ENCODE measurements around the gene CIAO2A. TPM values are rescaled to one million over a fixed set of nuclear protein-coding genes. Genes with fewer than 3 reads are reported as not detected.

CIAO2A gene
- total RNA-seq, 4 donors from 2014 or later: 22.9 to 46.9 (median 32.7) TPM

DNA sequence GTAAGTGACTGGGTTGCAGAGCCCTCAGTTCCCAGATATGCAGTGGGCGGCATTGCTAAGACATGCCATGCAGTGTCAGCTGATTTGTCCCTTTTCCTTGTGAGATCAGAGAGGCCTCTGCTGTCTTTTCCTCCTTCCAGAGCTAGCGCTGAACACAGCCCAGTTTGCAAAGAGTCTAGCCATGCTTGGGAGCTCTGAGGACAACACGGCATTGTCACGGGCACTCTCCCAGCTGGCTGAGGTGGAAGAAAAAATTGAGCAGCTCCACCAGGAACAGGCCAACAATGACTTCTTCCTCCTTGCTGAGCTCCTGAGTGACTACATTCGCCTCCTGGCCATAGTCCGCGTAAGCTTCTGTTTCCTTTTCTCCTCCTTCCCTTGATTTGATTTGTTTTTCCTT, 37.9 kb upstream of the CIAO2A start:
- TF ChIP-seq EP300 (IDR thresholded peaks at IDR 0.05) (no peak), POLR2A (IDR thresholded peaks at IDR 0.05) (no peak)
- TF ChIP-seq, protein P1, sequence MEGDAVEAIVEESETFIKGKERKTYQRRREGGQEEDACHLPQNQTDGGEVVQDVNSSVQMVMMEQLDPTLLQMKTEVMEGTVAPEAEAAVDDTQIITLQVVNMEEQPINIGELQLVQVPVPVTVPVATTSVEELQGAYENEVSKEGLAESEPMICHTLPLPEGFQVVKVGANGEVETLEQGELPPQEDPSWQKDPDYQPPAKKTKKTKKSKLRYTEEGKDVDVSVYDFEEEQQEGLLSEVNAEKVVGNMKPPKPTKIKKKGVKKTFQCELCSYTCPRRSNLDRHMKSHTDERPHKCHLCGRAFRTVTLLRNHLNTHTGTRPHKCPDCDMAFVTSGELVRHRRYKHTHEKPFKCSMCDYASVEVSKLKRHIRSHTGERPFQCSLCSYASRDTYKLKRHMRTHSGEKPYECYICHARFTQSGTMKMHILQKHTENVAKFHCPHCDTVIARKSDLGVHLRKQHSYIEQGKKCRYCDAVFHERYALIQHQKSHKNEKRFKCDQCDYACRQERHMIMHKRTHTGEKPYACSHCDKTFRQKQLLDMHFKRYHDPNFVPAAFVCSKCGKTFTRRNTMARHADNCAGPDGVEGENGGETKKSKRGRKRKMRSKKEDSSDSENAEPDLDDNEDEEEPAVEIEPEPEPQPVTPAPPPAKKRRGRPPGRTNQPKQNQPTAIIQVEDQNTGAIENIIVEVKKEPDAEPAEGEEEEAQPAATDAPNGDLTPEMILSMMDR (IDR thresholded peaks at IDR 0.05): no peak
- WGBS, 2 donors: 77 to 91% methylated on average over 7 of the region's 7 CpGs
- no peak overlapping the region for H3K4me3 ChIP-seq
- peaks cover 0 to 21% (median 2%) of the 10 kb centered on the region in 4 donors for H3K4me1 ChIP-seq
- DNase-seq (ENCODE audit: low spot score in 2 of 2): no peak
- no peaks in the 10 kb centered on the region for H3K9me3 ChIP-seq
- H3K27me3 ChIP-seq: no peaks in the 10 kb centered on the region
- peaks cover 18 to 100% (median 47%) of the 10 kb centered on the region in 3 donors for H3K36me3 ChIP-seq
- H3K27ac ChIP-seq: no peak overlapping the region

- no peaks in the 10 kb centered on the region for H3K9me3 ChIP-seq
- WGBS, 2 donors: 94% methylated on average over 3 of the region's 3 CpGs
- no peak overlapping the region for H3K4me3 ChIP-seq
- H3K36me3 ChIP-seq: peaks cover 18 to 95% (median 38%) of the 10 kb centered on the region in 3 donors
- H3K4me1 ChIP-seq: peaks cover 0 to 28% (median 8%) of the 10 kb centered on the region in 4 donors
- H3K27ac ChIP-seq: no peak overlapping the region
- TF ChIP-seq EP300 (IDR thresholded peaks at IDR 0.05): no peak
- TF ChIP-seq POLR2A (IDR thresholded peaks at IDR 0.05): no peak
- TF ChIP-seq, protein P1 (IDR thresholded peaks at IDR 0.05): no peak
- no peaks in the 10 kb centered on the region for H3K27me3 ChIP-seq
- DNase-seq (ENCODE audit: low spot score in 2 of 2): no peak
Measured at GRCh38 chr15:64130159-64130558, 36.5 kb upstream of the CIAO2A start.

- Histone ChIP-seq H3K27ac (peak overlapping the region in 1 of 4 donors; percentile 42), H3K4me1 (peaks cover 0 to 24% (median 8%) of the 10 kb centered on the region in 4 donors), H3K4me3 (no peak overlapping the region), H3K27me3 (no peaks in the 10 kb centered on the region), H3K36me3 (peaks cover 12 to 93% (median 28%) of the 10 kb centered on the region in 3 donors), H3K9me3 (no peaks in the 10 kb centered on the region)
- WGBS, 2 donors: 75 to 78% methylated on average over 6 of the region's 6 CpGs
- TF ChIP-seq EP300 (IDR thresholded peaks at IDR 0.05) (no peak), POLR2A (IDR thresholded peaks at IDR 0.05) (no peak)
- TF ChIP-seq, protein P1 (IDR thresholded peaks at IDR 0.05): no peak
- DNase-seq (ENCODE audit: low spot score in 2 of 2): no peak
Measured at GRCh38 chr15:64127521-64128270, 34.1 kb upstream of the CIAO2A start.

- TF ChIP-seq POLR2A (IDR thresholded peaks at IDR 0.05) (no peak), EP300 (IDR thresholded peaks at IDR 0.05) (no peak)
- TF ChIP-seq, protein P1 (IDR thresholded peaks at IDR 0.05): no peak
Measured at GRCh38 chr15:64125978-64126377, 32.3 kb upstream of the CIAO2A start.

DNA sequence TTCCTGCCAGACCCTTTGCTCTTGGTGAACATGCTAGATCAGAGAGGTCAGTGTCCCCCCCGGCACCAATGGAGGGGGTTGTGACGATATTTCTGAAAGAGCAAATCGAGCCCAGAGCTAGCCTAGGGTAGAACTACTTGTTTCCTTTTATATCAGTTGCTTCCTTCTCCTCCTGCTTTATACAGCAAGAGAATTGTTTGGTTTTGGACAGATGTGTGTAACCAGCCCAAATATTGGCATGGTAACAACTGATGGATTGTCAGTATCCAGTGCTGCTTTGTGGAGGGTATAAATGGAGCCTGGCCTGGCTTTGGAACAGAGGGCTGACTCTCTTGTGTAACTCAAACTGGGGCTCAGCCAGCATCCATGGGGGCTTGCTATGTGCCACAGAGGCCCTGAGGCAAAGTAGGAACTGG, 29.3 kb upstream of the CIAO2A start:
- H3K27ac ChIP-seq: peak overlapping the region in 3 of 4 donors; percentile 41 to 88 (median 66)
- TF ChIP-seq POLR2A (IDR thresholded peaks at IDR 0.05): no peak
- peak in 1 of 2 donors; percentile 47 for TF ChIP-seq EP300 (IDR thresholded peaks at IDR 0.05)
- TF ChIP-seq, protein P1 (IDR thresholded peaks at IDR 0.05): no peak
- H3K27me3 ChIP-seq: no peaks in the 10 kb centered on the region
- 49 to 56% methylated on average over 3 of the region's 3 CpGs for WGBS, 2 donors
- H3K4me1 ChIP-seq: peaks cover 0 to 30% (median 10%) of the 10 kb centered on the region in 4 donors
- no peak overlapping the region for H3K4me3 ChIP-seq
- no peak for DNase-seq (ENCODE audit: low spot score in 2 of 2)
- H3K36me3 ChIP-seq: peaks cover 0 to 83% (median 1%) of the 10 kb centered on the region in 3 donors
- no peaks in the 10 kb centered on the region for H3K9me3 ChIP-seq

More at GRCh38 chr15:64125978-64126377, 32.3 kb upstream of the CIAO2A start:
- WGBS, 2 donors: 33 to 39% methylated on average over 3 of the region's 3 CpGs
- Histone ChIP-seq H3K4me3 (no peak overlapping the region), H3K27me3 (no peaks in the 10 kb centered on the region), H3K27ac (peak overlapping the region in 2 of 4 donors; percentile 30 to 57), H3K4me1 (peaks cover 0 to 30% (median 10%) of the 10 kb centered on the region in 4 donors), H3K36me3 (peaks cover 9 to 83% (median 11%) of the 10 kb centered on the region in 3 donors), H3K9me3 (no peaks in the 10 kb centered on the region)
- no peak for DNase-seq (ENCODE audit: low spot score in 2 of 2)

Data from tibial nerve (tissue), 4 donors.